SK-N-MC (cell line): ENCODE measurements around the gene SRP14.

Experiments used
- EZH2 ChIP-seq: fragments of 200-600 bp; sonication (generic); IDR thresholded peaks from one replicate; pipeline ENCODE4 v1.6.1; 2017; ENCODE audit warnings: antibody characterized with exemption
- FOXP2 ChIP-seq: optimal IDR thresholded peaks from 2 replicates; pipeline ENCODE3; 2011; ENCODE audit warnings: mild to moderate bottlenecking, moderate library complexity; ENCODE audit not compliant: insufficient read depth; ENCODE audit errors: extremely low read length, control extremely low read depth
- POLR2AphosphoS5 ChIP-seq: IDR thresholded peaks from 2 replicates; pipeline ENCODE4 v1.6.1; 2012; ENCODE audit warnings: mild to moderate bottlenecking, low read depth, low read length, borderline replicate concordance

- TF ChIP-seq POLR2AphosphoS5 = no peak
- TF ChIP-seq EZH2 = no peak
- TF ChIP-seq FOXP2 = no peak
These were observed 33.0 kb downstream of the SRP14 start for GRCh38 chr15:40006003-40006402.
